DND-41 (cell line): Measurements from ENCODE around the gene SLC25A42.
A peak's percentile ranks its signal among the peaks of the same experiment; 100 is the strongest.

ENCODE experiments used
- ATAC-seq: fragments of 200-7000 bp; cut with Tn5 transposase; 3 replicates; pipeline ENCODE4 v1.9.1; 2021; ENCODE audit warnings: low read depth; ENCODE audit not compliant: insufficient read depth
- DNase-seq: peaks from one replicate; pipeline ENCODE4 v3.0.0-alpha.2; 2020
- H2AFZ ChIP-seq: 2 replicates; pipeline ENCODE4 v1.6.0; 2012; ENCODE audit warnings: low read depth, low read length
- H3K27ac ChIP-seq: 2 replicates; pipeline ENCODE4 v1.5.1; 2012; ENCODE audit warnings: low read length, inconsistent platforms
- H3K27me3 ChIP-seq: fragments of 200-600 bp; sonication (generic); 2 replicates; pipeline ENCODE4 v1.6.0; 2012; ENCODE audit warnings: low read length, mild to moderate bottlenecking, inconsistent platforms; ENCODE audit not compliant: insufficient read depth, poor library complexity
- H3K36me3 ChIP-seq: 2 replicates; pipeline ENCODE4 v1.5.1; 2012; ENCODE audit warnings: low read length, inconsistent platforms; ENCODE audit not compliant: insufficient read depth
- H3K4me1 ChIP-seq: 2 replicates; pipeline ENCODE4 v1.5.1; 2012; ENCODE audit warnings: mild to moderate bottlenecking, low read length; ENCODE audit not compliant: insufficient read depth
- H3K4me2 ChIP-seq: 2 replicates; pipeline ENCODE4 v1.6.0; 2012; ENCODE audit warnings: mild to moderate bottlenecking, moderate library complexity, low read length, inconsistent platforms; ENCODE audit not compliant: insufficient read depth
- H3K4me3 ChIP-seq, 2 experiments: fragments of 200-600 bp in 1 of 2; shearing (Covaris generic) in 1 of 2; 2 replicates each; pipeline ENCODE4 v1.5.1; 2012 to 2016; ENCODE audit warnings: inconsistent platforms in 2 of 2, low read length in 2 of 2, mild to moderate bottlenecking in 2 of 2, low read depth in 1 of 2, moderate library complexity in 1 of 2
- H3K79me2 ChIP-seq: 2 replicates; pipeline ENCODE4 v1.6.0; 2012; ENCODE audit warnings: low read length, inconsistent platforms; ENCODE audit not compliant: insufficient read depth
- H3K9ac ChIP-seq: 2 replicates; pipeline ENCODE4 v1.6.0; 2012; ENCODE audit warnings: low read depth, mild to moderate bottlenecking, inconsistent platforms, low read length, moderate library complexity
- H3K9me3 ChIP-seq: 2 replicates; pipeline ENCODE4 v1.5.1; 2012; ENCODE audit warnings: low read length, moderate library complexity, mild to moderate bottlenecking, inconsistent platforms; ENCODE audit not compliant: insufficient read depth, severe bottlenecking
- H4K20me1 ChIP-seq: 2 replicates; pipeline ENCODE4 v1.6.0; 2012; ENCODE audit warnings: low read length; ENCODE audit not compliant: insufficient read depth
- CTCF ChIP-seq: IDR thresholded peaks from 2 replicates; pipeline ENCODE4 v1.5.1; 2012; ENCODE audit warnings: borderline replicate concordance, low read length, moderate library complexity, mild to moderate bottlenecking; ENCODE audit not compliant: poor library complexity, severe bottlenecking; ENCODE audit errors: extremely low read depth
- EZH2 ChIP-seq: IDR thresholded peaks from 3 replicates; pipeline ENCODE4 v1.6.1; 2012; ENCODE audit warnings: borderline replicate concordance, low read depth, mild to moderate bottlenecking, moderate library complexity, low read length, inconsistent platforms; ENCODE audit not compliant: severe bottlenecking

Gene SLC25A42

GRCh38 chr19:19028526-19028925, 35.3 kb upstream of the SLC25A42 start:
- H3K36me3 ChIP-seq, result peaks cover 80% of the 10 kb centered on the region
- TF ChIP-seq EZH2 (no peak), CTCF (no peak)
- no peak overlapping the region for H3K4me2 ChIP-seq
- H3K9me3 ChIP-seq, result no peaks in the 10 kb centered on the region
- H3K79me2 ChIP-seq, result peaks cover 89% of the 10 kb centered on the region
- peaks cover 54% of the 10 kb centered on the region for H4K20me1 ChIP-seq
- no peak overlapping the region for H3K27ac ChIP-seq
- no peak overlapping the region for H3K9ac ChIP-seq
- DNase-seq (no peak), ATAC-seq (no peak)
- H3K27me3 ChIP-seq, result no peaks in the 10 kb centered on the region
- H3K4me3 ChIP-seq, result no peak overlapping the region
- no peak overlapping the region for H2AFZ ChIP-seq
- peaks cover 42% of the 10 kb centered on the region for H3K4me1 ChIP-seq

GRCh38 chr19:19031891-19032290, 31.9 kb upstream of the SLC25A42 start:
- Histone ChIP-seq H3K27me3 (no peaks in the 10 kb centered on the region), H3K27ac (peak overlapping the region; percentile 46), H3K79me2 (peaks cover 87% of the 10 kb centered on the region), H3K4me1 (peaks cover 59% of the 10 kb centered on the region), H3K4me3 (peak overlapping the region in 1 of 2 experiments; percentile 88; a peak in 2 of 4 replicates), H3K4me2 (peak overlapping the region; percentile 68), H4K20me1 (peaks cover 49% of the 10 kb centered on the region), H3K9ac (peak overlapping the region; percentile 91), H3K9me3 (no peaks in the 10 kb centered on the region), H3K36me3 (peaks cover 61% of the 10 kb centered on the region), H2AFZ (no peak overlapping the region)
- ATAC-seq (no peak), DNase-seq (no peak)
- TF ChIP-seq EZH2, result no peak
- no peak for TF ChIP-seq CTCF

DNA sequence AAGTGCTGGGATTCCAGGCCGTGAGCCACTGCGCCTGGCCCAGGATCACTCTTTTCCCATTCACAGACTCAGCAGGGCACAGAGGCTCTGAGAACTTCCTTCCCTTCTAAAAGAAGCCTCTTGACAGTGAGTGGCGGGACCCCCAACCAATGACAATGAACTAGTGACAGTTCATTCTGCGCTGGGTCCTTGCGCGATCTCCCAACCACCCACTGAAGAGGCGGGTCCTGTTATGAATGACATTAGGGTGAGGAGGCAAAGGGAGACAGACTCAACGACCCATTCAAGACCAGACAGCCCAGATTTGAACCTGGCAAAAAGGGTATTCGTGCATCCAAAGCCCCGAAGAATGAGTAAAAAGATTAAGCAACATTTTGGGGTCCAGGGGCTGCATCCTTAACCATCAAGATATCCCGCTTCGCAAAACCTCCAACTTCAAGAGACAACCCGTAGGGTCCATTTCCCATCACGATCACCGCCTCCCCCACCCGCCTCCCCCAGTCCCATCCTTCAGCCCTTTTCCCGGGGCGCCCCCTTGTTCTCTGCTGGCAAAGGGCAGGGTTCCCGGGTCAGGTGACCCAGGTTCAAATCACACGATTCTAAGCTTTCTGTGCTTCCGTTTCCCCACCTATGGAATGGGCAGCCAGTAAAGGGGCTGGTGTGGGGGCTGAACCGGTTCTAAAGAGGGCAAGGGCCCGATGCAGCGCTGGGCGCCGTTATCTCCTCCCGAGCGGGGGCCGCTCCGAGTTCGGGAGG, 31.2 kb upstream of the SLC25A42 start:
- Histone ChIP-seq H2AFZ (peak overlapping the region; percentile 65), H3K4me3 (peak overlapping the region; percentile 86 to 88), H3K36me3 (peaks cover 62% of the 10 kb centered on the region), H3K9ac (peak overlapping the region; percentile 91), H4K20me1 (peaks cover 46% of the 10 kb centered on the region), H3K4me2 (peak overlapping the region; percentile 68), H3K9me3 (no peaks in the 10 kb centered on the region), H3K4me1 (peaks cover 59% of the 10 kb centered on the region), H3K27me3 (no peaks in the 10 kb centered on the region), H3K27ac (peak overlapping the region; percentile 98), H3K79me2 (peaks cover 87% of the 10 kb centered on the region)
- peak; percentile 30 for TF ChIP-seq CTCF
- TF ChIP-seq EZH2, result no peak
- DNase-seq (peak; percentile 98), ATAC-seq (peak; percentile 86)
